Ishikawa (cell line): ENCODE data around the gene SACM1L.

Experiments used
- CEBPB ChIP-seq: IDR thresholded peaks from 2 replicates; pipeline ENCODE4 v1.6.1; 2012
- CREB1 ChIP-seq: IDR thresholded peaks from 2 replicates; pipeline ENCODE4 v1.6.1; 2012; ENCODE audit warnings: low read depth
- EGR1 ChIP-seq: IDR thresholded peaks from 2 replicates; pipeline ENCODE4 v1.6.1; 2012
- EP300 ChIP-seq: IDR thresholded peaks from 2 replicates; pipeline ENCODE4 v1.6.1; 2012; ENCODE audit warnings: borderline replicate concordance
- FOXM1 ChIP-seq: IDR thresholded peaks from 2 replicates; pipeline ENCODE4 v1.6.1; 2012; ENCODE audit warnings: low read depth, borderline replicate concordance
- MAX ChIP-seq: IDR thresholded peaks from 2 replicates; pipeline ENCODE4 v1.6.1; 2012
- NFIC ChIP-seq: IDR thresholded peaks from 2 replicates; pipeline ENCODE4 v1.6.1; 2012
- RAD21 ChIP-seq: IDR thresholded peaks from 2 replicates; pipeline ENCODE4 v1.6.1; 2012; ENCODE audit warnings: low read depth
- REST ChIP-seq: IDR thresholded peaks from 2 replicates; pipeline ENCODE4 v1.6.1; 2012; ENCODE audit warnings: low read depth, mild to moderate bottlenecking
- TAF1 ChIP-seq: IDR thresholded peaks from 2 replicates; pipeline ENCODE4 v1.6.1; 2012; ENCODE audit warnings: low read depth, mild to moderate bottlenecking
- TCF12 ChIP-seq: IDR thresholded peaks from 2 replicates; pipeline ENCODE4 v1.6.1; 2012; ENCODE audit warnings: low read depth
- TEAD4 ChIP-seq: IDR thresholded peaks from 2 replicates; pipeline ENCODE4 v1.6.1; 2012
- USF1 ChIP-seq: IDR thresholded peaks from 2 replicates; pipeline ENCODE4 v1.6.1; 2012
- YY1 ChIP-seq: IDR thresholded peaks from 2 replicates; pipeline ENCODE4 v1.6.1; 2012; ENCODE audit warnings: low read depth
- ZBTB7A ChIP-seq: IDR thresholded peaks from 2 replicates; pipeline ENCODE4 v1.6.1; 2012; ENCODE audit warnings: low read depth

Gene SACM1L

GRCh38 chr3:45704301-45704943 is 15.2 kb downstream of the SACM1L start:
- no peak for TF ChIP-seq CEBPB
- no peak for TF ChIP-seq TAF1
- TF ChIP-seq TEAD4, result no peak
- no peak for TF ChIP-seq EGR1
- no peak for TF ChIP-seq ZBTB7A

- TF ChIP-seq RAD21, result no peak
- no peak for TF ChIP-seq ZBTB7A
- TF ChIP-seq NFIC, result no peak
- TF ChIP-seq MAX, result no peak
- no peak for TF ChIP-seq CREB1
- no peak for TF ChIP-seq YY1
- TF ChIP-seq USF1, result no peak
- no peak for TF ChIP-seq EGR1
These were observed 16.9 kb downstream of the SACM1L start for GRCh38 chr3:45705839-45706808.

- TF ChIP-seq REST (no peak), USF1 (no peak), MAX (no peak), CEBPB (no peak), TAF1 (no peak), CREB1 (no peak), EGR1 (no peak), YY1 (no peak), TEAD4 (no peak), EP300 (no peak), NFIC (no peak), ZBTB7A (no peak), TCF12 (no peak), RAD21 (no peak), FOXM1 (no peak)
These were observed 22.7 kb downstream of the SACM1L start for GRCh38 chr3:45711931-45712330.

GRCh38 chr3:45712434-45713110 is 23.4 kb downstream of the SACM1L start:
- TF ChIP-seq TAF1, result no peak
- TF ChIP-seq FOXM1, result no peak
- no peak for TF ChIP-seq USF1
- no peak for TF ChIP-seq RAD21
- TF ChIP-seq MAX, result no peak
- TF ChIP-seq CREB1, result no peak
- no peak for TF ChIP-seq EGR1
- no peak for TF ChIP-seq ZBTB7A
- TF ChIP-seq REST, result no peak
- no peak for TF ChIP-seq YY1
- no peak for TF ChIP-seq NFIC
- TF ChIP-seq TCF12, result no peak
- no peak for TF ChIP-seq TEAD4
- TF ChIP-seq CEBPB, result no peak
- no peak for TF ChIP-seq EP300
